ENCODE results near the gene CACTIN.

CACTIN gene

GRCh38 chr19:3608079-3608641, 18.4 kb downstream of the CACTIN start:
- no peak for DNase-seq

DNA sequence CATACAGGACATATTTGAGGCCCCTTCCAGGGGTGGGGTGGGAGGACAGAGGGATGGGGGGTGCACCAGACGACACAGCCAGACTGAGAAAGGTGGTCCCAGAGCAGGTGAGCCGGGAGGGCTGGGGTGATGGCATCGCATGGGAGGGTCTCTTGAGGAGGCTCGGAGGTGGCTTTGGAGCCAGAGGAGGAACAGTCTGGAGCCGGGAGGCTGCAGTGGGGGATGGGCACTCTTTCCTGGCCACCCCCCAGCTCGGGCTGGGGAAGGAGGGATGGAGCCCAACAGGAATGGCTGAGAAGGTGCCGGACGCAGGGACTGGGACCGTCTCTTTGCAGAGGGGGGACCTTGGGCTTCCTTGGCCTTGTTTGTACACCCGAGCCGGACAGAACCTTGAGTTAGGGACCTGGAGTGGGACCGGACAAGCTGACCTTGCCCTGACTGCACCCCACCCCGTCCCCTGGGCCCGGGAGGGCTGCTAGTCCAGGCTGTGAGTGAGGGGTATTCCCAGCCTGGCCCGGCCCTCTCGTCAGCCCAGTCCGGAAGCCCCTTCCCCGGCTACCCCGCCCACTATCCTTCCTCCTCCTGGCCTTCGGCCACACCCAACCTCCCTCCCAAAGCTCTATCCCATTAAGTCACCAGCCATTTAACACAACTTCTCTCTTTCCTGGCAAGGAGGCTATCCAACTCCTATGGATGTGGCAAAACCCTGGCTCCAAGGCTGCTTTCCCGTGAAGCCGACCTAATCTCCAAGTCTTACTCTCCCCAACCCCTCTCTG, 19.1 kb downstream of the CACTIN start:
- no peak for DNase-seq

DNA sequence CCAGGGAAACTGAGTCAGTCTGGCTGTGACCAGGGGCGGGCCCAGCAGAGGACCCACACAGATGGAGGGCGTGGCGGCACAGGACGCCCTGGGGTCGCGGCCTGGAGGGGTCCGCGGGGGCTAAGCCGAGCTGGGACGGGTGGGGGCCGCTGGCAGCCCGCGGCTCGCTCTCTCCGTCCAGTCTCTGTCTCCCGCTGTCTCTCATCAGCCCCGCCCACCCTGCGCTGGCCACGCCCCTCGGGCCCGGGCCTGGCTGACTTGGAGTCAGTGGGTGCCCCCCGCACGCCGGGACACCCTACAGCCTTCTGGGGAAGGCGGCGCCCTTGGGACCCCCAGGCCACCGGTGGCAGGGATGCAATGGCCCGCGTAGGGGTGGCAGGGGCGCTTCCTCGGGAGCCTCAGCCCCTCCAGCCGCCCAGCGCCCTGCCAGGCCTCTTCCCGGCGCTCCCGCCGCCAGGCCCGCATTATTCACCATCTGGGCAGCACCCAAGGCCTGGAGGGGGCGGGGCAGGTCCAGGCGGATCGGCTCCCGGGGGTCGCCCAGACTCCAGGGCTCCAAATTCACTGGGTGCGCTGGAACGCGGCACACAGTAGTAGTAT, 19.8 kb downstream of the CACTIN start, which contains the start of gene TBXA2R:
Gene TBXA2R, minus strand, starts transcription at position 186 of the 600 bp plus-strand sequence. CDS start 6,241 bp downstream, outside the sequence.
- DNase-seq: peak; percentile 63

GRCh38 chr19:3606174-3606689, 20.4 kb downstream of the CACTIN start:
- peak; percentile 41 for DNase-seq

- no peak for DNase-seq
Measured at GRCh38 chr19:3605770-3606169, 20.8 kb downstream of the CACTIN start.

- no peak for DNase-seq
Measured at GRCh38 chr19:3605361-3605760, 21.2 kb downstream of the CACTIN start.

DNA sequence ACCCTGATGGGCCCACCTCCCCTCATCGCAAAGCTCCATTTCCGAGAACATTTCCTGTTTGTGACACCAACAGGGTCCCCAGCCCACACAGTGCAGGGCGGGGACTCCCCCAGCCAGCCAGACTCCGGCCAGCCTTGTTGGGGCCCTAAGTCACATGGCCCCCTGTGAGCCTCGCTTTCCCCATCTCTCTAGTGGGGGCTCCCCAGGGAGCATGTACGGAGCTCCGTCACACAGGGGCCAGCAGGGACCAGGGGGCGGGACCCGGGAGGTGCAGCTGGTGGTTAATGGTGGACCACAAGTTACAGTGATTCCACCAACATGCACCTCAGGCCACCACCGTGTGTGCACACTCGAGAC, 21.6 kb downstream of the CACTIN start:
- DNase-seq: peak; percentile 59

DNA sequence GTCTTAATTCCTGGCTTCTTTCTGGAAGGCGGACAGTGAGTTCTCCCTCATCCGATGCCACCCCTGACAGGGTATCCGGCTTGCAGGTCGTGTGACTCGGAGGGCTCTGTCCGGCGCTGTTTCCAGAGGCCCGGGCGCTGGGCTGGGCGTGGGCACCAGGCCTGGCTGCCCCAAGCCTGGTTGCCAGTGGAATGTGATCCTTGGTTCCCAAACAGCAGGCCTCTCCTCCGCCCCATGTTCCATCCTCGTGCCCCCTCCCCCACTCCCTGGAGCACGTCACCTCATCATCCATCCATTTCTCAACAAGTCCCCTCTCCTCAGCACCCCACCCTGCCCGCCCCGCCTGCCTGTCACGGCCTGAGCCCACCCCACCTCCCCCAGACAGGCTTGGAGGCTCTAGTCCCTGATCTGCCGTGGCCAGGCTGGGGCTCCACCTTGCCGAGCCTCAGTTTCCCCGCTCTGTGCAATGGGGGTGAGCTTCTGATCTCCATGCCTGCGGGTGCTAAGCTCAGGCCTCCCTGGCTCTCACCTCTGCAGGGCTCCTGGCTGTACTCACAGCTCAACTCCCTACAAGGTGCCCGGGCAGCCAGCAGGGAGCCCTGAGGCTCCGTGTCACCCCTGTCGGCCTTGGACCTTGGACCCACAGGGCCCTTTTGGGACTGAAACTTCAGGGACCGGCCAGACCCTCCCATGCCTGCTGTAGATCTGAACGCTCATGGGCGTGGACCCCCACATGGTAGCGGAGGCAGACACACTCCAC, 22.2 kb downstream of the CACTIN start:
- no peak for DNase-seq

DNA sequence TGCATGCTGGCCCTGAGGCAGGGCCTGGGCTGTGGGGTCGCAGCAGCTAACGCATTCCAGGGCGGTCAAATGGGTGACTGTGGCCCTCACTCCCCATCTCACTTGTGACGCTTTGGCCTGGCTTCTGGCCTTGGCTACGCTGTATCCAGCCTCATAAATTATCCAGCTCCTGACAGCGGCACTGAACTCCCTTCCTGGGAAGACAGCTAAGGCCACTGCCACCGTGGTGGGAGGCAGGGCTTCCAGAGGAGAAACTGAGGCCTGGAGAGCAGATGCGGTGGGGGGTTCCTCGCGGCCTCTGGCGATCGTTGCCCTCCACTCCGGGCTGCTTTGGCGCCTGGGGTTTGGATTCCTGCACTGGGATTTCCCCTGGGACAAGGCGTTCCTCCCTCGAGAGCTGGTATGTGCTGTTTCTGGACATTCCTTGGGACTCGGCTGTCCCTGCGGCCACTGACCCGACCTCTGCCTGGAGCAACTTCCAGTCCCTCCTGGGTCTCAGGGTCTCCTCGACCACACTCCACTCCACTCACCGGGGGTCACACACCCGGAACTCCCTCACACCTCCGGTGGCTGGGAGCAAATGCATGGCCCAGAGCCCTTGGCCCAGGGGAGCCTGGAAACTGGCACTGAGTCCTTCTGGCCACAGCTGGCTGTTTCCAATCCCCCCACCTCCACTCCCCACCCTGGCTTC, 23.3 kb downstream of the CACTIN start:
- no peak for DNase-seq

GRCh38 chr19:3601021-3601420, 25.6 kb downstream of the CACTIN start:
- DNase-seq: no peak

GRCh38 chr19:3599776-3600187, 26.8 kb downstream of the CACTIN start:
- no peak for DNase-seq

GRCh38 chr19:3595521-3596061, 31.0 kb downstream of the CACTIN start:
- no peak for DNase-seq

DNA sequence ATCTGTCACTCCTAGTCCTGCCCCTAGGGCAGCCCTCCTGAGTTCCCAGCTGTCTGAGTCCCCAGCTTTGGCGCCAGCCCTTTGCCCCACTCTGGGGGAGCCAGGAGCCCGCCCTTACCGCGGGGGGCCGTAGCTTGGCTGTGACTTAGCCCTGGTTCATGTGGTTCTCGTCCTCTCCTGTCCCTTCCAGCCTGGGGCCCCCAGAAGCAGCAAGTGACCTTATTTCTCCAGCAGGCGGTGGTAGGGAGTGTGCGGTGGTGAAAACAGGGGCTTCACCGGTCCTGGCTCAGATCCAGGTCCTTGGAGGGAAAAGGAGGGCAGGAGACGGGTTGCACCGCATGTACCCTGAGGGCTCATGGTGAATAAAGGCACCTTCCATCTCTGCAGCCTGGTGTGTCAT, 33.4 kb downstream of the CACTIN start:
- no peak for DNase-seq

GRCh38 chr19:3591876-3592613, 34.5 kb downstream of the CACTIN start:
- DNase-seq: no peak

GRCh38 chr19:3590991-3591659, 35.5 kb downstream of the CACTIN start:
- DNase-seq: no peak

DNA sequence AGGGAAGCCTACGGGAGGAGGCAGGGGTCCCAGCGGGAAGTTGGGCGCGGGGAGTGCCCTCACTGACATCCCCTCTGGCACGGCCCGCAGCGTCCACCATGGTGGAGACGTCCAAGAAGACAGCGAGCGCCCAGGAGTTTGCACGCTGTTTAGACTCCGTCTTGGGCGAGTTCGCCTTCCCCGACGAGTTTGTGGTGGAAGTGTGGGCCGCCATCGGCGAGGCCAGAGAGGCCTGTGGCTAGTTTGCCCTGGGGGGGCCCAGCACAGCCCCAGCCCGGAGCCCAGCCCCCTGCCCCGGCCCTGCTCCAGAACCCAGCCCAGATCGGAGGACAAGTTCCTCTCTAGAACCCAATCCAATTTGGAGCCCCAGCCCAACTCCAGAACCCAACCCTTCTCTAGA, 36.6 kb downstream of the CACTIN start:
- no peak for DNase-seq

DNA sequence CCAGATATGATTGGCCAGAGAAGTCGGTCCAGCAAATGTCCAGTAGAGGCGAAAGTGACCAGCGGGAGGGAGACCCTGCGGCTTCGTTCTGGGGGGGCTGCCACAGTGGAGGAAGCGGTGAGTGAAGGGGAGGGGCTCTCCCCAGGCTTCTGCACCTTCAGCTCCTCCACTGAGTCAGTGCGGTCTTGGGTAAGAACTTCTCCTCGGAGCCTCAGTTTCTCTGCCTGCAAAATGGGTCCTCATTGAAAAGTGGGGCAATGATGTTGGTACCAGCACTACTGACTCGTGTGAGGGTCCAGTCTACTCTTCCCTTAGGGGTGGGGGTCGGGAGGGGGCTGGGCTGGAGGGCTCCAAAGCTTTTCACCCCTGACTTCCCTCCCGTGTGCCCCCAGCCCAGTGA, 37.2 kb downstream of the CACTIN start:
- DNase-seq: no peak

GRCh38 chr19:3586707-3587346, 39.8 kb downstream of the CACTIN start:
- DNase-seq: no peak

DNA sequence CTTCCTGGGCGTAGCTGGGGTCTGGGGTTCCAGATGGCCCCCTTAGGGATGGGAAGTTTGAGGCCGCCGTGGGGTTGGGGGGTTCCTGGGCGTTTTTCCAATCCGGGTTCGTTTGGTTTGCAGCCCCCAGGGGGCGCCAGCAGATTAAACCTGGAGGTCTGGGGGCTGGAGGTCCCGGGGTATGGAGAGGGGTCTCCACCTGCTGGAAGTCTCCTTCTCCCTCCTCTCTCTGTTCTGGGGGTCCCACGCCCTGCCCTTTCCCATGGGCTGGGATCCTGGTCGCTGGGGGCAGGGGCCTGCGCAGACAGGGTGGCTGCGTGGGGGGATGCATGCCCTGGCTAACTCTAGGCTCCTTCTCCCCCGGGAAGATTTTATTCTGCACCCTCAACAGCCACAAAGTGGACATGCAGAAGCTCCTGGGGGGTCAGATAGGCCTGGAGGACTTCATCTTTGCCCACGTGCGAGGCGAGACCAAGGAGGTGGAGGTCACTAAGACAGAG, 40.4 kb downstream of the CACTIN start:
- peak; percentile 55 for DNase-seq
